Endothelial cell of umbilical vein (primary cell): ENCODE data around the gene SPATA18.

Experiments used
- JUN ChIP-seq: IDR thresholded peaks from 2 replicates; pipeline ENCODE4 v1.6.1; 2011; ENCODE audit warnings: borderline replicate concordance, low read depth; ENCODE audit not compliant: insufficient read length, insufficient read depth
- POLR2A ChIP-seq: IDR thresholded peaks from 2 replicates; pipeline ENCODE4 v1.6.1; 2012; ENCODE audit warnings: low read depth, mild to moderate bottlenecking, control low read depth, low read length
- POLR2AphosphoS5 ChIP-seq: IDR thresholded peaks from 2 replicates; pipeline ENCODE4 v1.6.1; 2012; ENCODE audit warnings: low read depth, mild to moderate bottlenecking, control low read depth, low read length, moderate library complexity; ENCODE audit not compliant: insufficient read depth
- TF ChIP-seq, protein P1 (sequence below), 2 donors: IDR thresholded peaks; 1 replicate in 1 of 2; 2 replicates in 1 of 2; pipeline ENCODE4 v1.5.1; 2011; ENCODE audit warnings: low read length in 2 of 2, mild to moderate bottlenecking in 2 of 2, moderate library complexity in 2 of 2, control low read depth in 1 of 2, inconsistent platforms in 1 of 2, low read depth in 1 of 2; ENCODE audit not compliant: insufficient read depth in 1 of 2; ENCODE audit errors: extremely low read depth in 1 of 2
- TF ChIP-seq, protein P2 (sequence below): IDR thresholded peaks from 2 replicates; pipeline ENCODE4 v1.6.1; 2011; ENCODE audit not compliant: insufficient read depth, insufficient read length

DNA sequence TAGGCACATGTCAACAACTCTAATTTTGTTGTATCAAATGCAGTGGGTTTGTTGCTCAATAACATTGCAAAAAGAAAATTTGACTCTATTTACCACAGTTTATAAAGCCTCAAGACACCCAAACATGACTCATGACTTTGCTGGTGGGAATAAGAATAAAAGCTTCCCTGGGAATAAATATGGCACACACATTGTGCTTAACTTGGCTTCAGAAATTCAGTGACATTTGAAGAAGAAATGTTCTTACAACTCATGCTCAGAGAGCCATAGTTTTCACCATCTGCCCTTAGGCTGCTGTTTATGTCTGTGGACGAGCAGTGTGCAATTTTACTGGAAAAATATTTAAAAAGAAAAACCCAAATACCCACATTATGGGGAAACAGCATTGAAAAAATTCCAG is 60.9 kb downstream of the SPATA18 start:
- TF ChIP-seq, protein P1, sequence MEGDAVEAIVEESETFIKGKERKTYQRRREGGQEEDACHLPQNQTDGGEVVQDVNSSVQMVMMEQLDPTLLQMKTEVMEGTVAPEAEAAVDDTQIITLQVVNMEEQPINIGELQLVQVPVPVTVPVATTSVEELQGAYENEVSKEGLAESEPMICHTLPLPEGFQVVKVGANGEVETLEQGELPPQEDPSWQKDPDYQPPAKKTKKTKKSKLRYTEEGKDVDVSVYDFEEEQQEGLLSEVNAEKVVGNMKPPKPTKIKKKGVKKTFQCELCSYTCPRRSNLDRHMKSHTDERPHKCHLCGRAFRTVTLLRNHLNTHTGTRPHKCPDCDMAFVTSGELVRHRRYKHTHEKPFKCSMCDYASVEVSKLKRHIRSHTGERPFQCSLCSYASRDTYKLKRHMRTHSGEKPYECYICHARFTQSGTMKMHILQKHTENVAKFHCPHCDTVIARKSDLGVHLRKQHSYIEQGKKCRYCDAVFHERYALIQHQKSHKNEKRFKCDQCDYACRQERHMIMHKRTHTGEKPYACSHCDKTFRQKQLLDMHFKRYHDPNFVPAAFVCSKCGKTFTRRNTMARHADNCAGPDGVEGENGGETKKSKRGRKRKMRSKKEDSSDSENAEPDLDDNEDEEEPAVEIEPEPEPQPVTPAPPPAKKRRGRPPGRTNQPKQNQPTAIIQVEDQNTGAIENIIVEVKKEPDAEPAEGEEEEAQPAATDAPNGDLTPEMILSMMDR (IDR thresholded peaks at IDR 0.05; ENCODE audit: extremely low read depth in 1 of 2, insufficient read depth in 1 of 2, low read depth in 1 of 2, low read length in 2 of 2) = no peak
- no peak for TF ChIP-seq POLR2A
- TF ChIP-seq POLR2AphosphoS5 = no peak
- TF ChIP-seq, protein P2, sequence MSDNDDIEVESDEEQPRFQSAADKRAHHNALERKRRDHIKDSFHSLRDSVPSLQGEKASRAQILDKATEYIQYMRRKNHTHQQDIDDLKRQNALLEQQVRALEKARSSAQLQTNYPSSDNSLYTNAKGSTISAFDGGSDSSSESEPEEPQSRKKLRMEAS = no peak
- TF ChIP-seq JUN = no peak
